Right renal pelvis (tissue), 4 donors: ENCODE measurements around the gene CACNA1C. TPM values are rescaled to one million over a fixed set of nuclear protein-coding genes. Genes with fewer than 3 reads are reported as not detected.

ENCODE experiments used
- DNase-seq, 4 donors: peaks; one replicate each; pipeline ENCODE4 v3.0.0-alpha.2; 2013; ENCODE audit warnings: low read depth in 4 of 4, low spot score in 3 of 4, missing footprints in 1 of 4
- polyA plus RNA-seq, 4 donors: library from polyadenylated mRNA; unstranded; fragments of 120-200 nt; gene quantifications; one replicate each; pipeline ENCODE4 v1.2.1, GENCODE V29; 2013; ENCODE audit not compliant: insufficient read length in 4 of 4

The CACNA1C gene
- polyA plus RNA-seq, 4 donors = 7.6 to 8.6 (median 7.9) TPM

GRCh38 chr12:2622460-2622859, 569.7 kb downstream of the CACNA1C start:
- no peak for DNase-seq

GRCh38 chr12:2623472-2623871, 570.7 kb downstream of the CACNA1C start:
- DNase-seq = no peak

- no peak for DNase-seq
Observed at GRCh38 chr12:2624543-2625288, 571.9 kb downstream of the CACNA1C start.

GRCh38 chr12:2625289-2625612, 572.5 kb downstream of the CACNA1C start:
- DNase-seq = no peak

- DNase-seq = no peak
Observed at GRCh38 chr12:2627076-2627834, 574.5 kb downstream of the CACNA1C start.

- DNase-seq = no peak
Observed at GRCh38 chr12:2627835-2628191, 575.0 kb downstream of the CACNA1C start.

GRCh38 chr12:2628401-2628800, 575.6 kb downstream of the CACNA1C start:
- no peak for DNase-seq

GRCh38 chr12:2629051-2629450, 576.3 kb downstream of the CACNA1C start:
- no peak for DNase-seq

- DNase-seq = no peak
Observed at GRCh38 chr12:2631653-2632350, 579.0 kb downstream of the CACNA1C start.

GRCh38 chr12:2633176-2633824, 580.5 kb downstream of the CACNA1C start:
- no peak for DNase-seq

GRCh38 chr12:2633825-2634200, 581.0 kb downstream of the CACNA1C start:
- DNase-seq = no peak

- DNase-seq = no peak
Observed at GRCh38 chr12:2634471-2634870, 581.7 kb downstream of the CACNA1C start.

GRCh38 chr12:2636741-2637340, 584.1 kb downstream of the CACNA1C start:
- DNase-seq = no peak

- DNase-seq = no peak
Observed at GRCh38 chr12:2637371-2637770, 584.6 kb downstream of the CACNA1C start.

- no peak for DNase-seq
Observed at GRCh38 chr12:2638273-2639019, 585.7 kb downstream of the CACNA1C start.

GRCh38 chr12:2639020-2639298, 586.2 kb downstream of the CACNA1C start:
- DNase-seq = no peak

GRCh38 chr12:2640281-2640680, 587.5 kb downstream of the CACNA1C start:
- DNase-seq = no peak

GRCh38 chr12:2640709-2641108, 587.9 kb downstream of the CACNA1C start:
- DNase-seq = no peak

GRCh38 chr12:2641207-2641606, 588.4 kb downstream of the CACNA1C start:
- no peak for DNase-seq

- no peak for DNase-seq
Observed at GRCh38 chr12:2641761-2642160, 589.0 kb downstream of the CACNA1C start.
